Omental fat pad (tissue), 4 donors: ENCODE measurements around the gene ARRDC1. TPM values are rescaled to one million over a fixed set of nuclear protein-coding genes. Genes with fewer than 3 reads are reported as not detected.

Experiments used
- ATAC-seq: fragments of 150-250 bp; one replicate; pipeline ENCODE4 v1.9.1; 2016; ENCODE audit warnings: mild to moderate bottlenecking, moderate library complexity; ENCODE audit not compliant: low FRiP score
- DNase-seq: peaks from one replicate; pipeline ENCODE4 v3.0.0-alpha.2; 2019; ENCODE audit warnings: low spot score
- total RNA-seq, 4 donors: library from RNA; depleted of rRNA; stranded (reverse); fragments of >200 nt; gene quantifications; one replicate each; pipeline ENCODE4 v1.1.0, GENCODE V29; 2016
- TF ChIP-seq, protein P1 (sequence below), 3 donors: fragments of 450-650 bp; IDR thresholded peaks; one replicate each; pipeline ENCODE4 v1.5.1; 2016 to 2017; ENCODE audit warnings: antibody characterized with exemption in 3 of 3, mild to moderate bottlenecking in 3 of 3, moderate library complexity in 2 of 3

The ARRDC1 gene
- total RNA-seq, 4 donors from 2014 or later: 23.4 to 39.2 (median 33.3) TPM

DNA sequence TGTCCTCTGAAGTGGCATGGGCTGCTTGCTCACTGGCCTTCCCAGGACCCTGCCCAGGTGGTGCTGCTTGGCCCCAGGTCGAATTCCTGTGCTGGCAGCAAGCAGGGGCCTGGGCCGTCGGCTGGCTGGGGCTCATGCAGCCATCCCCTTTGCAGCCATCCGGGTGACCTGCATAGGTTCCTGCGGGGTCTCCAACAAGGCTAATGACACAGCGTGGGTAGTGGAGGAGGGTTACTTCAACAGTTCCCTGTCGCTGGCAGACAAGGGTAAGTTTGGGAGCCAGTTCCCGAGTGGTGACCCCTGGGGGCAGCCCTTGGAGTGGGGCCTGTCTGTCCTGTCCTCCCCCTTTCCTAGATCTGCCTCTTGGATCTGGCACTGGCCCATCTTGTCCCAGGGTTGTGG, 7.3 kb downstream of the ARRDC1 start:
- TF ChIP-seq, protein P1, sequence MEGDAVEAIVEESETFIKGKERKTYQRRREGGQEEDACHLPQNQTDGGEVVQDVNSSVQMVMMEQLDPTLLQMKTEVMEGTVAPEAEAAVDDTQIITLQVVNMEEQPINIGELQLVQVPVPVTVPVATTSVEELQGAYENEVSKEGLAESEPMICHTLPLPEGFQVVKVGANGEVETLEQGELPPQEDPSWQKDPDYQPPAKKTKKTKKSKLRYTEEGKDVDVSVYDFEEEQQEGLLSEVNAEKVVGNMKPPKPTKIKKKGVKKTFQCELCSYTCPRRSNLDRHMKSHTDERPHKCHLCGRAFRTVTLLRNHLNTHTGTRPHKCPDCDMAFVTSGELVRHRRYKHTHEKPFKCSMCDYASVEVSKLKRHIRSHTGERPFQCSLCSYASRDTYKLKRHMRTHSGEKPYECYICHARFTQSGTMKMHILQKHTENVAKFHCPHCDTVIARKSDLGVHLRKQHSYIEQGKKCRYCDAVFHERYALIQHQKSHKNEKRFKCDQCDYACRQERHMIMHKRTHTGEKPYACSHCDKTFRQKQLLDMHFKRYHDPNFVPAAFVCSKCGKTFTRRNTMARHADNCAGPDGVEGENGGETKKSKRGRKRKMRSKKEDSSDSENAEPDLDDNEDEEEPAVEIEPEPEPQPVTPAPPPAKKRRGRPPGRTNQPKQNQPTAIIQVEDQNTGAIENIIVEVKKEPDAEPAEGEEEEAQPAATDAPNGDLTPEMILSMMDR (IDR thresholded peaks at IDR 0.05): no peak
- no peak for ATAC-seq
- no peak for DNase-seq

DNA sequence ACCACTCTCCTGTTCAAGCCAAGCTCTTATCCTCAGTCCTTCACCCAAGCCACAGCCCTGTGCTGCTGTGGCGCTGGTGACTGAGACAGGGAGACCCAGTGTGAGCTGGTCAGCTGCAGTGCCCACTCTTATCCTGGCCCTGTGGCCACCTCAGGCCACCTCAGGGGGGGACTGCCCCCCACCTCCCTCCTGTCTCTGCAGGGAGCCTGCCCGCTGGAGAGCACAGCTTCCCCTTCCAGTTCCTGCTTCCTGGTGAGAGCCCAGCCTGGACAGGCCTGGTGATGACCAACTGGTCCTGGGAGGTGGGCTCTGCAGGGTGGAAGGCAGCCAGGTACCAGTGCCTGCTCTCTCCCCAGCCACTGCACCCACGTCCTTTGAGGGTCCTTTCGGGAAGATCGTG, 7.8 kb downstream of the ARRDC1 start:
- ATAC-seq (no peak), DNase-seq (no peak)
- TF ChIP-seq, protein P1 (IDR thresholded peaks at IDR 0.05): no peak

DNA sequence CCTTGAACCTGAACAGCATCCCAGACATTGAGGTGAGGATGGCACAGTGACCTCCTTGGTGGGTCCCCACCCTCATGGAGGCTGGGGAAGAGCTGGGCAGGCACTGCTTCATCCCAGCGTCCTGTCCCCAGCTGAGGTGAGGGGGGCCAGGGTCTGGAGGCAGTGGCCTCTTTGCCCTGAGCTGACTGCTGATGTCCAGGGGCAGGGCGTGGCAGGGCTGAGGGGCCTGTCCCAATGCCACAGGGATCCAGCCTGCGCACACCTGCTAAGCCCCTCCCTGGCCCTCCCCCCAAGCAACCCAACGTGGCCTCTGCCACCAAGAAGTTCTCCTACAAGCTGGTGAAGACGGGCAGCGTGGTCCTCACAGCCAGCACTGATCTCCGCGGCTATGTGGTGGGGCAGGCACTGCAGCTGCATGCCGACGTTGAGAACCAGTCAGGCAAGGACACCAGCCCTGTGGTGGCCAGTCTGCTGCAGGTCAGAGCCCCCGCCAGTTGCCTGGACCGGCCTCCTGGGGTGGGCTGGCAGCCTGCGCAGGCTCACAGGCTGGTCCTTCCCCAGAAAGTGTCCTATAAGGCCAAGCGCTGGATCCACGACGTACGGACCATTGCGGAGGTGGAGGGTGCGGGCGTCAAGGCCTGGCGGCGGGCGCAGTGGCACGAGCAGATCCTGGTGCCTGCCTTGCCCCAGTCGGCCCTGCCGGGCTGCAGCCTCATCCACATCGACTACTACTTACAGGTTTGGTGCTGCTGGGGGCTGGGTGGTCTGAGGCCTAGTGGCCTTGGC, 8.4 kb downstream of the ARRDC1 start:
- no peak for ATAC-seq
- TF ChIP-seq, protein P1 (IDR thresholded peaks at IDR 0.05): no peak
- no peak for DNase-seq

DNA sequence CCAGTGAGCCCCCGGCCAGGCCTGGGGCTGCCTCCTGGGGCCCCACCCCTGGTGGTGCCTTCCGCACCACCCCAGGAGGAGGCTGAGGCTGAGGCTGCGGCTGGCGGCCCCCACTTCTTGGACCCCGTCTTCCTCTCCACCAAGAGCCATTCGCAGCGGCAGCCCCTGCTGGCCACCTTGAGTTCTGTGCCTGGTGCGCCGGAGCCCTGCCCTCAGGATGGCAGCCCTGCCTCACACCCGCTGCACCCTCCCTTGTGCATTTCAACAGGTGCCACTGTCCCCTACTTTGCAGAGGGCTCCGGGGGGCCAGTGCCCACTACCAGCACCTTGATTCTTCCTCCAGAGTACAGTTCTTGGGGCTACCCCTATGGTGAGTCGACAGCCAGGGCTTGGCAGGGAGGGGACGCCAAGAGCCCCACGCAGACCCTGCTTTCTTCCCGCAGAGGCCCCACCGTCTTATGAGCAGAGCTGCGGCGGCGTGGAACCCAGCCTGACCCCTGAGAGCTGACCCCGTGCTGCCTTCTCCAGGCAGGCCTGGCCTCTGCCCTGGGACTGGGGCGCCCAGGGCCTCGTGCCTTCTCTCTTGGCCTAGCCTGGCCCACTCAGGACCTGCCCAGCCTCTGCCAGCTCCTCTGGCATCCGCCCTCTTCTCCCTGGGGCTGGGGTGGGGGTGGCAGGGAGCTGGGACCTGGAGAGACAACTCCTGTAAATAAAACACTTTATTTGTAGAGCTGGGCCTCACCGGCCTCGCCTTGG, 9.3 kb downstream of the ARRDC1 start:
- DNase-seq (no peak), ATAC-seq (no peak)
- TF ChIP-seq, protein P1 (IDR thresholded peaks at IDR 0.05): no peak

DNA sequence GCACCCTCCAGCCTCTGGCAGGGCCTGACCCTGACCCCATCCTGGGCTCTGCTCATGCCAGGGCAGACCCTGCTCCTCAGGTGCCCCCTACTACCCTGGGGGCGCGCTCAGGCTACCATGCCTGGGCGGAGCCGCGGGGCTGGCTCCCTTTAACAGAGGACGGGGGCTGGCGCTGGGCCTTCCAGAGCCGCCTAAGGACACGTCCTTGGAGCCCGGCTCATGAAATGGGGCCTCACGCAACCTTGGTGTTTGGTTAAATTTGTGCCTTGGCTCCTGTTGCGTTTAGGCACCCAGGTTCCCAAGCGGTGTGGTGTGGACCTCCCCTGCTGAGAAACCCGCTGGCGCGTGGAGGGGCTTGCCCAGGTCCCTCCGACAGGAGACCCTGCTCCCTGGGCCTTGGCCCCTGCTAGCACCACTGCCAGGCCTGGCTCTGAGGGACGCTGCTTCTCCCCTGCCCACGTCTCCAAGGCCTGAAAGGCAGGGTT, 9.9 kb downstream of the ARRDC1 start:
- TF ChIP-seq, protein P1 (IDR thresholded peaks at IDR 0.05): no peak
- ATAC-seq: no peak
- no peak for DNase-seq

DNA sequence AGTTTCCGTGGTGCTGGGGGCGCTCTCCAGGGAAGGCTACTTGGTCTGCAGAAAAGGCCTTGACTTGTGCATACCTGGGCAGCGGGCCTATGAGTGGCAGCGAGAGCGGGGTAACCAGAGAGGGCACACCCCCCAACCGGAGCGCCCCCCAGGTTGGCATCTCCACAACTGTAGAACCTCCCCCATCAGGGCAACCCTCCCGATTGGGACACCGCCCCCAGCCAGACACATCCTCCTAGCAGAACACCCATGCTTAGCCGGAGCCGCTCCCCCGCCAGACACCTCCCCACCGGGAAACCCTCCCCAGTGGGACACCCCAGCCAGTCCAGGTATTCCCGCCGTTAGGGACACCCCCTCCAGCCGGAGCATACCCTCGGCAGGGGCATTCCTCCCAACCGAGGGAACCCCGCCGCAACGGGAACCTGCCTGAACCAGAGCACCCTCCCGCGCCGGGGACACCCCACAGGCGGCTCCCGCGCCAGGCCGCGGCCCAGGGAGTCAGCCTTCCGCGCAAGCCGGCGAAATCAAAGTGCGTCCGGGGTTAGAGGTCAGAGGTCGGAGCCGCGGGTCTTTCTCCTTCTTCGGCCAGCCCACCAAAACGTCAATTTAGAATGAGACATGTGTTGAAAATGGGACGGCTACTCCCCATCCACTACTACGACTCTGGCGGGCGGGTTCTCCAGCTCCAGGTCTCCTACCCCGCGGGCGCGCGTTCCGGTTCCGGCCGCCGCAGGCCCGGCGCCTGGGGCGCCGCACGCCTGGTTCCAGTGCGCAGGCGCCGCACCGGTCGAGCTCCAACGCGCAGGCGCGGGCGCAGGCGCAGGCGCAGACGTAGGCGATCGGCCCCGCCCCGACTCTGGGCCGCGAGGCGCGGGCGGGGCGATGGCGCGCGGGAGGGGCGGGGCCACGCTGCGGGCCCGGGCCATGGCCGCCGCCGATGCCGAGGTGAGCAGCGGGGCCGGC, 12.9 kb downstream of the ARRDC1 start, which contains the start of gene EHMT1:
EHMT1 (plus strand) TSS at position 901 of the 963 bp plus-strand sequence; CDS start at position 925, 24 bp downstream.
- peak; percentile 92 for ATAC-seq
- DNase-seq: peak; percentile 39
- TF ChIP-seq, protein P1 (IDR thresholded peaks at IDR 0.05): no peak
